Stimulated activated naive CD4-positive, alpha-beta T cell (primary cell): Measurements from ENCODE around the gene PAGE4.

Source experiments
- DNase-seq, 6 experiments: peaks; one replicate each; lab custom pipeline; 2025; lab: John Stamatoyannopoulos, UW

Gene PAGE4

GRCh38 chrX:49876750-49877149 is 47.6 kb downstream of the PAGE4 start:
- DNase-seq, result peak in 3 of 6 experiments; percentile 2 to 36 (median 23)

- no peak for DNase-seq
Measured at GRCh38 chrX:49877397-49878101, 48.4 kb downstream of the PAGE4 start.

- DNase-seq, result no peak
Measured at GRCh38 chrX:49878128-49878833, 49.2 kb downstream of the PAGE4 start.

- DNase-seq, result peak; percentile 68 to 81 (median 74)
Measured at GRCh38 chrX:49878834-49879655, 49.9 kb downstream of the PAGE4 start, which contains the start of gene USP27X. Gene USP27X (plus strand): TSS chrX:49879484. CDS start chrX:49880308, 824 bp downstream.

GRCh38 chrX:49879656-49880277 is 50.7 kb downstream of the PAGE4 start:
- peak in 1 of 6 experiments; percentile 30 for DNase-seq

GRCh38 chrX:49880668-49881067 is 51.6 kb downstream of the PAGE4 start:
- DNase-seq, result no peak
